Activated CD4-positive, alpha-beta T cell treated with anti-CD3 and anti-CD28 coated beads, Interleukin-2, Interleukin-6, amounts not matched to agents 100 ng/mL and 50 ng/mL, durations not matched to agents 16 hours and 8 hours (primary cell): Measurements from ENCODE around the gene PRICKLE1.

Experiments used
- DNase-seq: peaks from one replicate; pipeline ENCODE4 v3.0.0-alpha.2; 2020

Gene PRICKLE1

GRCh38 chr12:42444192-42444943, 145.2 kb downstream of the PRICKLE1 start:
- no peak for DNase-seq

- DNase-seq = no peak
Observed at GRCh38 chr12:42442888-42443287, 146.7 kb downstream of the PRICKLE1 start.

- no peak for DNase-seq
Observed at GRCh38 chr12:42442311-42442759, 147.2 kb downstream of the PRICKLE1 start.

- no peak for DNase-seq
Observed at GRCh38 chr12:42440608-42441007, 148.9 kb downstream of the PRICKLE1 start.

- no peak for DNase-seq
Observed at GRCh38 chr12:42432517-42433140, 156.9 kb downstream of the PRICKLE1 start.

- no peak for DNase-seq
Observed at GRCh38 chr12:42428850-42429249, 160.7 kb downstream of the PRICKLE1 start.

- DNase-seq = peak; percentile 70
Observed at GRCh38 chr12:42426746-42427145, 162.8 kb downstream of the PRICKLE1 start.

- DNase-seq = no peak
Observed at GRCh38 chr12:42422785-42423184, 166.8 kb downstream of the PRICKLE1 start.

- peak; percentile 36 for DNase-seq
Observed at GRCh38 chr12:42421844-42422779, 167.4 kb downstream of the PRICKLE1 start.

- no peak for DNase-seq
Observed at GRCh38 chr12:42420395-42420794, 169.2 kb downstream of the PRICKLE1 start.

- DNase-seq = no peak
Observed at GRCh38 chr12:42410340-42410739, 179.2 kb downstream of the PRICKLE1 start.

GRCh38 chr12:42409471-42409870, 180.1 kb downstream of the PRICKLE1 start:
- no peak for DNase-seq

GRCh38 chr12:42407306-42407705, 182.2 kb downstream of the PRICKLE1 start:
- DNase-seq = no peak
